GM19397 (cell line): ENCODE measurements around the gene TENT4B.

Experiments
- ATAC-seq: cut with Tn5 transposase; IDR thresholded peaks from one replicate; pipeline ENCODE4 v1.9.1; 2021; ENCODE audit warnings: mild to moderate bottlenecking, moderate library complexity; ENCODE audit not compliant: unreplicated experiment

TENT4B gene

GRCh38 chr16:50192386-50193050 lies 39.4 kb downstream of the TENT4B start:
- ATAC-seq: no peak

- ATAC-seq: no peak
Observed at GRCh38 chr16:50193594-50193993, 40.5 kb downstream of the TENT4B start.

- ATAC-seq: no peak
Observed at GRCh38 chr16:50195276-50195675, 42.2 kb downstream of the TENT4B start.

GRCh38 chr16:50195756-50196155 lies 42.6 kb downstream of the TENT4B start:
- no peak for ATAC-seq

- ATAC-seq: no peak
Observed at GRCh38 chr16:50197582-50197981, 44.5 kb downstream of the TENT4B start.

GRCh38 chr16:50198802-50199403 lies 45.8 kb downstream of the TENT4B start:
- ATAC-seq: no peak

GRCh38 chr16:50201787-50202186 lies 48.7 kb downstream of the TENT4B start:
- no peak for ATAC-seq

GRCh38 chr16:50202926-50203624 lies 50.0 kb downstream of the TENT4B start:
- ATAC-seq: no peak

GRCh38 chr16:50203681-50204080 lies 50.6 kb downstream of the TENT4B start:
- ATAC-seq: no peak

- ATAC-seq: no peak
Observed at GRCh38 chr16:50204453-50205108, 51.5 kb downstream of the TENT4B start.

- ATAC-seq: no peak
Observed at GRCh38 chr16:50207652-50208051, 54.5 kb downstream of the TENT4B start.

- no peak for ATAC-seq
Observed at GRCh38 chr16:50208460-50208931, 55.4 kb downstream of the TENT4B start.

- no peak for ATAC-seq
Observed at GRCh38 chr16:50209546-50210265, 56.6 kb downstream of the TENT4B start.

- peak; percentile 79 for ATAC-seq
Observed at GRCh38 chr16:50210266-50211038, 57.3 kb downstream of the TENT4B start.

- ATAC-seq: no peak
Observed at GRCh38 chr16:50213939-50214519, 60.9 kb downstream of the TENT4B start.

GRCh38 chr16:50215680-50216079 lies 62.6 kb downstream of the TENT4B start:
- ATAC-seq: no peak

- ATAC-seq: no peak
Observed at GRCh38 chr16:50216231-50216630, 63.1 kb downstream of the TENT4B start.

- ATAC-seq: no peak
Observed at GRCh38 chr16:50219402-50219975, 66.4 kb downstream of the TENT4B start.

- no peak for ATAC-seq
Observed at GRCh38 chr16:50224286-50224685, 71.2 kb downstream of the TENT4B start.
